IgD-negative memory B cell (primary cell): ENCODE results near the gene ZNF280A. TPM values are rescaled to one million over a fixed set of nuclear protein-coding genes. Genes with fewer than 3 reads are reported as not detected.
"Not testable (repeated sequence)": the region's sequence is repeated elsewhere in the genome, so short reads cannot be mapped to it uniquely, and the experiment has no call there.

Experiments
- H3K27ac Mint-ChIP-seq, 3 donors: one replicate each; pipeline ENCODE4 v1.8.0; 2020 to 2022; ENCODE audit warnings: mild to moderate bottlenecking in 3 of 3, mixed read lengths in 3 of 3, moderate library complexity in 1 of 3
- H3K27me3 Mint-ChIP-seq: one replicate; pipeline ENCODE4 v1.8.0; 2021; ENCODE audit warnings: mixed read lengths
- H3K36me3 Mint-ChIP-seq: one replicate; pipeline ENCODE4 v1.8.0; 2020; ENCODE audit warnings: mild to moderate bottlenecking, mixed read lengths
- H3K4me1 Mint-ChIP-seq, 3 donors: one replicate each; pipeline ENCODE4 v1.8.0; 2020 to 2022; ENCODE audit warnings: mixed read lengths in 3 of 3, mild to moderate bottlenecking in 1 of 3
- H3K4me3 Mint-ChIP-seq, 4 donors: one replicate each; pipeline ENCODE4 v1.8.0; 2020 to 2022; ENCODE audit warnings: mild to moderate bottlenecking in 4 of 4, mixed read lengths in 4 of 4, moderate library complexity in 3 of 4
- H3K9me3 Mint-ChIP-seq, 3 donors: one replicate each; pipeline ENCODE4 v1.8.0; 2020 to 2021; ENCODE audit warnings: mixed read lengths in 3 of 3, mild to moderate bottlenecking in 1 of 3
- polyA plus RNA-seq: library from polyadenylated mRNA; unstranded; fragments of 300-500 nt; fragmentation: Illumina TruSeq; gene quantifications from one replicate; pipeline ENCODE4 v1.2.3, GENCODE V29; 2021

The ZNF280A gene
- polyA plus RNA-seq, 1 donor from 2014 or later = not detected

GRCh38 chr22:22510833-22511232 lies 9.2 kb downstream of the ZNF280A start:
- H3K36me3 Mint-ChIP-seq, H3K27me3 Mint-ChIP-seq, H3K9me3 Mint-ChIP-seq, H3K27ac Mint-ChIP-seq: not testable (repeated sequence)
- Mint-ChIP-seq H3K4me1 (peaks cover 13 to 15% (median 13%) of the 10 kb centered on the region in 3 donors), H3K4me3 (peak overlapping the region in 1 of 4 donors; percentile 82)

GRCh38 chr22:22509912-22510311 lies 10.2 kb downstream of the ZNF280A start:
- H3K36me3 Mint-ChIP-seq, H3K27me3 Mint-ChIP-seq, H3K9me3 Mint-ChIP-seq, H3K27ac Mint-ChIP-seq: not testable (repeated sequence)
- H3K4me3 Mint-ChIP-seq = peak overlapping the region in 1 of 4 donors; percentile 87
- peaks cover 13 to 16% (median 14%) of the 10 kb centered on the region in 3 donors for H3K4me1 Mint-ChIP-seq

GRCh38 chr22:22508274-22509176 lies 11.5 kb downstream of the ZNF280A start, which contains the start of gene ZNF280B:
Gene ZNF280B (minus strand): TSS chr22:22508742. CDS start chr22:22489398, 19,344 bp downstream.
- H3K4me3 Mint-ChIP-seq = peak within 1 kb of the TSS; percentile 83 to 94 (median 90)
- H3K27ac Mint-ChIP-seq = peak within 1 kb of the TSS; percentile 39 to 60 (median 47)
- H3K9me3 Mint-ChIP-seq = no peaks in the 10 kb centered on the region
- H3K4me1 Mint-ChIP-seq = peaks cover 13 to 16% (median 14%) of the 10 kb centered on the region in 3 donors
- H3K27me3 Mint-ChIP-seq = peaks cover 3% of the 10 kb centered on the region
- peaks cover 12% of the 10 kb centered on the region for H3K36me3 Mint-ChIP-seq

- Mint-ChIP-seq H3K4me3 (peak overlapping the region; percentile 83 to 94 (median 90)), H3K9me3 (no peaks in the 10 kb centered on the region), H3K27ac (peak overlapping the region in 2 of 3 donors; percentile 47 to 60), H3K4me1 (peaks cover 13 to 19% (median 14%) of the 10 kb centered on the region in 3 donors), H3K27me3 (peaks cover 2% of the 10 kb centered on the region), H3K36me3 (peaks cover 12% of the 10 kb centered on the region)
These were observed 12.3 kb downstream of the ZNF280A start for GRCh38 chr22:22507743-22508273.

- peaks cover 2% of the 10 kb centered on the region for H3K27me3 Mint-ChIP-seq
- no peak overlapping the region for H3K27ac Mint-ChIP-seq
- peaks cover 12% of the 10 kb centered on the region for H3K36me3 Mint-ChIP-seq
- H3K9me3 Mint-ChIP-seq = no peaks in the 10 kb centered on the region
- peak overlapping the region in 1 of 4 donors; percentile 87 for H3K4me3 Mint-ChIP-seq
- H3K4me1 Mint-ChIP-seq = peaks cover 8 to 17% (median 12%) of the 10 kb centered on the region in 3 donors
These were observed 13.3 kb downstream of the ZNF280A start for GRCh38 chr22:22506736-22507135.

GRCh38 chr22:22498267-22498666 lies 21.8 kb downstream of the ZNF280A start:
- Mint-ChIP-seq H3K36me3 (peaks cover 6% of the 10 kb centered on the region), H3K9me3 (no peaks in the 10 kb centered on the region), H3K4me1 (peaks cover 7 to 12% (median 10%) of the 10 kb centered on the region in 3 donors), H3K27me3 (no peaks in the 10 kb centered on the region), H3K27ac (no peak overlapping the region), H3K4me3 (no peak overlapping the region)

GRCh38 chr22:22491589-22491988 lies 28.5 kb downstream of the ZNF280A start:
- not testable (repeated sequence) for H3K36me3 Mint-ChIP-seq, H3K4me3 Mint-ChIP-seq, H3K9me3 Mint-ChIP-seq, H3K27ac Mint-ChIP-seq, H3K4me1 Mint-ChIP-seq, H3K27me3 Mint-ChIP-seq

GRCh38 chr22:22488736-22489135 lies 31.3 kb downstream of the ZNF280A start:
- Mint-ChIP-seq H3K36me3 (peaks cover 10% of the 10 kb centered on the region), H3K4me3 (no peak overlapping the region), H3K9me3 (no peaks in the 10 kb centered on the region), H3K27me3 (no peaks in the 10 kb centered on the region), H3K4me1 (no peaks in the 10 kb centered on the region), H3K27ac (no peak overlapping the region)

GRCh38 chr22:22487869-22488597 lies 32.0 kb downstream of the ZNF280A start:
- Mint-ChIP-seq H3K27ac (no peak overlapping the region), H3K36me3 (peaks cover 8% of the 10 kb centered on the region), H3K4me1 (no peaks in the 10 kb centered on the region)

GRCh38 chr22:22487059-22487458 lies 33.0 kb downstream of the ZNF280A start:
- Mint-ChIP-seq H3K4me1 (peaks cover 0 to 1% (median 0%) of the 10 kb centered on the region in 3 donors), H3K36me3 (peaks cover 8% of the 10 kb centered on the region), H3K27ac (no peak overlapping the region)

More at GRCh38 chr22:22487869-22488597, 32.0 kb downstream of the ZNF280A start:
- Mint-ChIP-seq H3K27me3 (no peaks in the 10 kb centered on the region), H3K9me3 (no peaks in the 10 kb centered on the region), H3K4me3 (no peak overlapping the region)

GRCh38 chr22:22486132-22486899 lies 33.8 kb downstream of the ZNF280A start:
- Mint-ChIP-seq H3K9me3 (no peaks in the 10 kb centered on the region), H3K4me1 (peaks cover 0 to 1% (median 0%) of the 10 kb centered on the region in 3 donors), H3K27me3 (no peaks in the 10 kb centered on the region), H3K36me3 (peaks cover 8% of the 10 kb centered on the region), H3K27ac (no peak overlapping the region), H3K4me3 (no peak overlapping the region)

More at GRCh38 chr22:22487059-22487458, 33.0 kb downstream of the ZNF280A start:
- H3K9me3 Mint-ChIP-seq = no peaks in the 10 kb centered on the region
- H3K4me3 Mint-ChIP-seq = no peak overlapping the region
- no peaks in the 10 kb centered on the region for H3K27me3 Mint-ChIP-seq

- Mint-ChIP-seq H3K4me1 (peaks cover 0 to 1% (median 0%) of the 10 kb centered on the region in 3 donors), H3K9me3 (no peaks in the 10 kb centered on the region), H3K36me3 (peaks cover 8% of the 10 kb centered on the region), H3K27ac (no peak overlapping the region), H3K4me3 (no peak overlapping the region), H3K27me3 (no peaks in the 10 kb centered on the region)
These were observed 34.5 kb downstream of the ZNF280A start for GRCh38 chr22:22485524-22485923.

GRCh38 chr22:22484023-22484422 lies 36.0 kb downstream of the ZNF280A start:
- H3K36me3 Mint-ChIP-seq = peaks cover 8% of the 10 kb centered on the region

GRCh38 chr22:22480940-22481339 lies 39.1 kb downstream of the ZNF280A start:
- H3K27ac Mint-ChIP-seq = no peak overlapping the region
- peaks cover 2% of the 10 kb centered on the region for H3K36me3 Mint-ChIP-seq
- H3K9me3 Mint-ChIP-seq = no peaks in the 10 kb centered on the region
- H3K4me1 Mint-ChIP-seq = peaks cover 0 to 1% (median 0%) of the 10 kb centered on the region in 3 donors
- H3K4me3 Mint-ChIP-seq = no peak overlapping the region
- H3K27me3 Mint-ChIP-seq = no peaks in the 10 kb centered on the region

More at GRCh38 chr22:22484023-22484422, 36.0 kb downstream of the ZNF280A start:
- Mint-ChIP-seq H3K9me3 (no peaks in the 10 kb centered on the region), H3K27me3 (no peaks in the 10 kb centered on the region), H3K4me1 (peaks cover 0 to 1% (median 0%) of the 10 kb centered on the region in 3 donors), H3K27ac (no peak overlapping the region), H3K4me3 (peak overlapping the region in 1 of 4 donors; percentile 22)
